Inflammatory macrophage treated with lipopolysaccharide for 4 hours (primary cell): ENCODE measurements around the gene HINT3.
A peak's percentile ranks its signal among the peaks of the same experiment; 100 is the strongest.

Experiments used
- DNase-seq: peaks from one replicate; pipeline ENCODE4 v3.0.0-alpha.2; 2020

The HINT3 gene

GRCh38 chr6:126010040-126010439 lies 53.5 kb downstream of the HINT3 start:
- DNase-seq = no peak

GRCh38 chr6:126015863-126016262 lies 59.3 kb downstream of the HINT3 start:
- no peak for DNase-seq

DNA sequence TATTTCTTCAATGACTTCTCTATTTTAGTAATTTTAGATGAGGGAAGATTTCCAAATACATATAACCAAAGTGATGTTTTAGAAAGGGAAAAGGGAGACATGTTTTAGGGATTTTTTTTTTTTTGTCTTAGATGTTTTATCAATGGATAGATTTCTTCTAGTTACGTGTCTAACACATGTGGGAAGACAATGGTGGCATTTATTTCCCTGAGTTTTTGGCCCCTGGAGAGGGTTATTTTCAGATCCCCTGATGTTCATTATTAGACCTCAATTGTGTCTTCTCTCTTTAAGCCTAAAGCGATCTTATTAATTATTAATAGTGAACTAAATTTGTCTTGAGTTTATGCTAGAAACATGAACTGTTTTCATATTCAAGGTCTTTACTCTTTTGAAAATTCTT lies 60.0 kb downstream of the HINT3 start:
- no peak for DNase-seq

DNA sequence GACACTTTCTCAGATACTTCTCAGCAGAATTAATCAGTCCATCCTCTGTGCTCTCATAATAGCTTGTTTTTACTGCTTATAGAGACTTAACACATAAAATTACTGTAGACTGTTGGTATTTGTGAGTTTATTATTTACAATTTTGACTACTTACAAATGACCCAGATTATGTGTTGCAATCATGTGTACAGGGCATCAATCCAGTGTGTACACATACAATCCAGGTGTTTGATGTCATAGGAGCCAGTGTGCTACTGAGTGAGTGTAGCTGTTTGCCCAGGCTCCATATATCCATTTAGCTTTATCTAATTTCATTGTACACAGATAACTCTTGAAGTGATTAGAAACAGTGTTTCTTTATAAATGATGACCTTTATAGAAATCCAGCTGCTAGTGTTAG lies 61.1 kb downstream of the HINT3 start:
- no peak for DNase-seq

DNA sequence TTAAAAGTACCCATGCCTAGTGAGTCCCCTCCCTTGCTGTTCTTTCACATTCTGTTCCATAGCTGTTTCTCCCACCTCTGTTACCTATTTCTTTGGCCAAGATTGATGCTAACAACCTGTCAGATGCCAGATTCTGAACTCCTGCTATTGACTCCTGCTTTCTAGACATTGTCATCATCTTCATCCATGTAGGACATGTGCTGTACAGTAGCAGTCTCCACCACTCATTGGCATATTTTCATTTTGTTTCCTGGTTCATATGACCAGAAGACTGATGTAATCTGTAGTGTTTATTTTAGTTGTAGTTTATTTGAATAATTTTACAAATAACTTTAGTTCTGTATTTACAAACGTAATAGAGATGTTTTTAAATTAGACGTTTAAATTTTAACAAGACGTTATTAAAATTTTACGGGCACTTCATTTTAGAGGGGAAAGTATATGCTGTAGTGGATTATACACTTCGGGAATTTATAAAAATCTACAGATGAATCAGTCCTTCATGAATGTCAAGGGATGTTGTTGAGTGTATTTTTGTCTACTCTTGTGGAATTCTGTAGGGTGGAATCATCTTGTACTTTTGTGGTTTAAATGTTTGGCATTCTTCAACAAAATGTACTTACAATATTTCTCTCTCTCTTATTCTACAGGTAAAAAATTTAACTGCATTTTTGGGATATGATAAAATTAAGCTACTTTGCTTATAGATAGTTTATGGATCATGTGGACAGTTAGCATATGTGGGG lies 63.9 kb downstream of the HINT3 start:
- no peak for DNase-seq

DNA sequence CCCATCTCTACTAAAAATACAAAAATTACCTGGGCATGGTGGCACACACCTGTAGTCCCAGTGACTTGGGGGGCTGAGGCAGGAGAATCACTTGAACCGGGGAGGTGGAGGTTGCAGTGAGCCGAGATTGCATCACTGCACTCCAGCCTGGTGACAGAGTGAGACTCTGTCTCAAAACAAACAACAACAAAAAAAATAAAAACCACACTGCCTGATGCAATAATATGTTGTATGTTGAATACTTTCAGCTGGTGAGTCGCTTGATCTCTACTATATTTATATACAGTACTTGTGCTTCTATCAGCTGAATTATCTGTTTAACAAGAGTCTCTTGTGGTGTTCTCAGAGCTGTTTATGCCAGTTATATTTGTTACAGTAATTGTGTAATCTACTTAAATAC lies 66.9 kb downstream of the HINT3 start:
- DNase-seq = peak; percentile 5

DNA sequence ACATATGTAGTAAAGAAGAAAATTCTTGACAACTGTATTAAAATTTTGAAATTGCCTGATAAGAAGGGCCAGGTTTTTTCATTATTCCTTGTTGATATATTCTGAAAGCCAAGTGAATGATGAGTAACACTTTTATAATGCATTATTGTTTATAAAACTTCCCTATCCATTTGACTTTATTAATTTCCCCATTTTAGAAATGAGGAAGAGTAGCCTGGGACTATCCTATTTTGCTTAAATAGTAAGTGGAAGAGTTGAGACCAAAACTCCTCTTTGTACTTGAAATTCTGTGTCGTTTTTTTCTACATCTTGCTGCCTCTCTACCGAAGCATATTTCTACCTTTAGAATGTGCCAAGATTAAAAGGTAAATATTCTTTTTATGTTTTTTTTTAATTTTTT lies 69.4 kb downstream of the HINT3 start:
- DNase-seq = peak; percentile 39

DNA sequence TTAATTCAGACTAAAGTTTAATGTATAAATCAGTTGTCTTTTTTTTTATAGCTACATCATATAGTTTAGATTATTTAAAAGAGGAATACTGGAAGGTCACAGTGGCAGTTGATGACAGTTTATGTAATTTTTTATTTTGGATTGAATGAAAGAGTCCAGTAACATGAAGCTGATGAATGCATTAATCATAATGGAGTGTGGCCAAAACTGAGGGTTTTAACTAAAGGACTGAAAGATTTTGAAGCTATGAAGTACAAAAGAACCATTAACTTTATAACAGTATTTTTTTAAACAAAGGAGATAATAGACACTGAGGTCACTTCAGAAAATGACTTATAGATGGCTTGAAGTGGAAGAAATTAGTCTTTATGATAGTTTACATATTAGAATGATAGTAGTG lies 71.0 kb downstream of the HINT3 start:
- DNase-seq = no peak
